Colonic mucosa (tissue), 4 donors: ENCODE results near the gene ACIN1. TPM values are rescaled to one million over a fixed set of nuclear protein-coding genes. Genes with fewer than 3 reads are reported as not detected.

Source experiments
- DNase-seq: peaks from one replicate; pipeline ENCODE4 v3.0.0-alpha.2; 2020
- H3K27ac ChIP-seq: fragments of 200-600 bp; one replicate; pipeline ENCODE4 v1.8.0; 2021
- H3K27me3 ChIP-seq: fragments of 200-600 bp; one replicate; pipeline ENCODE4 v1.8.0; 2021
- H3K36me3 ChIP-seq: fragments of 200-600 bp; one replicate; pipeline ENCODE4 v1.8.0; 2021
- H3K4me1 ChIP-seq: fragments of 200-600 bp; one replicate; pipeline ENCODE4 v1.8.0; 2021; ENCODE audit warnings: mild to moderate bottlenecking
- H3K4me3 ChIP-seq: fragments of 200-600 bp; one replicate; pipeline ENCODE4 v1.8.0; 2021
- H3K9ac ChIP-seq, 2 donors: one replicate each; pipeline ENCODE4 v1.7.0; 2013; ENCODE audit warnings: control low read depth in 2 of 2, low read depth in 2 of 2, low read length in 2 of 2
- H3K9me3 ChIP-seq: fragments of 200-600 bp; one replicate; pipeline ENCODE4 v1.8.0; 2021
- intact Hi-C: fragments of 100-400 bp; cut with DNase I; formaldehyde crosslinking; loops from one replicate; pipeline ENCODE4 v1.14.1; 2022
- total RNA-seq, 2 donors: library from RNA; stranded (reverse); fragmentation: NEBNext Ultra II Directional in 1 of 2; extraction: Animal tissue kit (Norgen Biotek cat#: 25700) in 1 of 2; gene quantifications; one replicate each; pipeline ENCODE4 v1.2.1, GENCODE V29; 2021
- TF ChIP-seq, protein P1 (sequence below): fragments of 200-600 bp; IDR thresholded peaks from one replicate; pipeline ENCODE4 v1.8.0; 2022; ENCODE audit warnings: antibody characterized with exemption, mild to moderate bottlenecking
- donor health status: healthy.
- donor health status: DM: no; HTN: no; CAD: no.
- donor health status: DM: no; HTN: no; CAD: no.

Gene ACIN1
- total RNA-seq, 2 donors from 2014 or later = 99.4 to 154 TPM

DNA sequence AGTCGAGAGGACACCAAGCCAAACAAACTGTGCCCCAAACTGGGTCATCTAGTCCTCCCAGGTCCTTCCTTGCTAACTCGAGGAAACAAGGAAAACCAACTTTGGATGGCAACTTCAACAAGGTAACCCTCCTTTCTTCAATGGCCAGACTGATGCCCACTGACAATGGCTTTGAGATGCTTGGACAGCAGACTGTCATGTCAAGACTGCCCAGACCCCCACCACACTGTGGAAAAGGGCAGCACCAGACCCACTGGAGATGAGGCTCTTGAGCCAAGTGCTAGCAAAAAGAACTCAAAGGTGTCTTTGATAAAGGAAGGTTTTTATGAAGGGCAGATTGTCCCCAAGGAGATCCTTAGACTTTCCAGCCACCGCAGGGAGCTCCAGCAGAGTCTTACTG, 28.6 kb downstream of the ACIN1 start:
- H3K9me3 ChIP-seq = no peaks in the 10 kb centered on the region
- H3K27ac ChIP-seq = no peak overlapping the region
- no peak overlapping the region for H3K4me3 ChIP-seq
- peaks cover 10% of the 10 kb centered on the region for H3K4me1 ChIP-seq
- no peaks in the 10 kb centered on the region for H3K27me3 ChIP-seq
- TF ChIP-seq, protein P1, sequence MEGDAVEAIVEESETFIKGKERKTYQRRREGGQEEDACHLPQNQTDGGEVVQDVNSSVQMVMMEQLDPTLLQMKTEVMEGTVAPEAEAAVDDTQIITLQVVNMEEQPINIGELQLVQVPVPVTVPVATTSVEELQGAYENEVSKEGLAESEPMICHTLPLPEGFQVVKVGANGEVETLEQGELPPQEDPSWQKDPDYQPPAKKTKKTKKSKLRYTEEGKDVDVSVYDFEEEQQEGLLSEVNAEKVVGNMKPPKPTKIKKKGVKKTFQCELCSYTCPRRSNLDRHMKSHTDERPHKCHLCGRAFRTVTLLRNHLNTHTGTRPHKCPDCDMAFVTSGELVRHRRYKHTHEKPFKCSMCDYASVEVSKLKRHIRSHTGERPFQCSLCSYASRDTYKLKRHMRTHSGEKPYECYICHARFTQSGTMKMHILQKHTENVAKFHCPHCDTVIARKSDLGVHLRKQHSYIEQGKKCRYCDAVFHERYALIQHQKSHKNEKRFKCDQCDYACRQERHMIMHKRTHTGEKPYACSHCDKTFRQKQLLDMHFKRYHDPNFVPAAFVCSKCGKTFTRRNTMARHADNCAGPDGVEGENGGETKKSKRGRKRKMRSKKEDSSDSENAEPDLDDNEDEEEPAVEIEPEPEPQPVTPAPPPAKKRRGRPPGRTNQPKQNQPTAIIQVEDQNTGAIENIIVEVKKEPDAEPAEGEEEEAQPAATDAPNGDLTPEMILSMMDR = no peak
- intact Hi-C loops = no loop called here
- H3K36me3 ChIP-seq = peaks cover 43% of the 10 kb centered on the region
- H3K9ac ChIP-seq = no peak overlapping the region
- no peak for DNase-seq

DNA sequence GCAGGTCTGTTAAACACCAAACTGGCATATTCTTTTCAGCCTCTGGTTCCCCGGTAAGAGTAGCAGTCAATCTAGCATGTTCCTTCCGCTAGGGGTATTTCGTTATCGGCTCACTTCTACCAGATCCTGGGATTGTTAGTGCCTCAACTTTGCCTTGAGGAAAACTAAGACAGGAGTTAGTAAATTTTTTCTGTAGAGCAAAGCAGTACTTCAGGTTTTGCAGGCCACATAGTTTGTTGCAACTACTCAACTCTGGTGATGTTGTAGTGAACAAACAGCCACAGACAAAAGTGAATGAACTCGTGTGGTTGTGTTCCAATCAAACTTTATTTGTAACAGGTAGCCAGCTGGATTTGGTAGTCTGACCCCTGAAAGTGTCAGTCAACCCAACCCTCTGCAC, 31.3 kb downstream of the ACIN1 start:
- Histone ChIP-seq H3K27ac (no peak overlapping the region), H3K4me1 (peaks cover under 1% of the 10 kb centered on the region), H3K9me3 (no peaks in the 10 kb centered on the region), H3K4me3 (no peak overlapping the region), H3K36me3 (peaks cover 53% of the 10 kb centered on the region), H3K9ac (no peak overlapping the region), H3K27me3 (no peaks in the 10 kb centered on the region)
- intact Hi-C loops = no loop called here
- DNase-seq = no peak
- TF ChIP-seq, protein P1 = no peak

- no peaks in the 10 kb centered on the region for H3K4me1 ChIP-seq
- DNase-seq = no peak
- TF ChIP-seq, protein P1 = no peak
- H3K27me3 ChIP-seq = no peaks in the 10 kb centered on the region
- H3K27ac ChIP-seq = no peak overlapping the region
- intact Hi-C loops = no loop called here
- no peaks in the 10 kb centered on the region for H3K9me3 ChIP-seq
- H3K4me3 ChIP-seq = no peak overlapping the region
- H3K9ac ChIP-seq = no peak overlapping the region
- H3K36me3 ChIP-seq = peaks cover 48% of the 10 kb centered on the region
These were observed 32.9 kb downstream of the ACIN1 start for GRCh38 chr14:23062002-23062401.

GRCh38 chr14:23060536-23061260, 34.2 kb downstream of the ACIN1 start:
- Histone ChIP-seq H3K27ac (no peak overlapping the region), H3K9ac (no peak overlapping the region), H3K4me1 (peaks cover 5% of the 10 kb centered on the region), H3K36me3 (peaks cover 47% of the 10 kb centered on the region), H3K9me3 (no peaks in the 10 kb centered on the region), H3K27me3 (no peaks in the 10 kb centered on the region), H3K4me3 (no peak overlapping the region)
- intact Hi-C loops = no loop called here
- TF ChIP-seq, protein P1 = no peak
- DNase-seq = no peak

GRCh38 chr14:23058654-23059504, 36.1 kb downstream of the ACIN1 start:
- Histone ChIP-seq H3K9me3 (no peaks in the 10 kb centered on the region), H3K36me3 (peaks cover 33% of the 10 kb centered on the region), H3K27ac (no peak overlapping the region), H3K4me1 (peaks cover 5% of the 10 kb centered on the region), H3K9ac (no peak overlapping the region), H3K4me3 (no peak overlapping the region), H3K27me3 (no peaks in the 10 kb centered on the region)
- intact Hi-C loops = loop anchor here (2.0 kb wide), 1 partner anchor 72 kb away; no protein-coding TSS in a partner anchor
- DNase-seq = no peak
- TF ChIP-seq, protein P1 = no peak
